A204.1 (cell line): ENCODE results near the gene TTLL11.

ENCODE experiments used
- FAIRE-seq: peaks from 2 replicates; lab custom pipeline; 2012; peaks lifted over from hg19 to GRCh38; lab: Jason Lieb, UNC

TTLL11 gene

GRCh38 chr9:121939643-121940042 is 153.5 kb downstream of the TTLL11 start:
- no peak for FAIRE-seq

DNA sequence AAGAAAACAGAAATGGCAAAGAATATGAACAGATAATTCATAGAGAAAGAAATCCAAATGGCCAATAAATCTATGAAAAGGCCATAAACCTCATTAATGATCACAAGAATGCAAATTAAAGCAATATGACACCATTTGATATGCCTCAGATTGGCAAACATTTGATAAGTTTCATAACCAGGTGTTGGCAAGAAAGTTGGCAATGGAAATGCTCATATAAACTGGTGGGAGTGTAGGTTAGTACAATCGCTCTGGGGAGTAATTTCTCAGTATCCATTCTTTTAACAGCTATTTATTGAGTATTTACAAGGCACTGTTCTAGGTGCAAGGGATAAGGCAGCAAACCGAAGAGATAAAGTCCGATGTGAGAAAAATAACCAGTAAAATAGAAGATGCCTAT is 154.5 kb downstream of the TTLL11 start:
- no peak for FAIRE-seq

DNA sequence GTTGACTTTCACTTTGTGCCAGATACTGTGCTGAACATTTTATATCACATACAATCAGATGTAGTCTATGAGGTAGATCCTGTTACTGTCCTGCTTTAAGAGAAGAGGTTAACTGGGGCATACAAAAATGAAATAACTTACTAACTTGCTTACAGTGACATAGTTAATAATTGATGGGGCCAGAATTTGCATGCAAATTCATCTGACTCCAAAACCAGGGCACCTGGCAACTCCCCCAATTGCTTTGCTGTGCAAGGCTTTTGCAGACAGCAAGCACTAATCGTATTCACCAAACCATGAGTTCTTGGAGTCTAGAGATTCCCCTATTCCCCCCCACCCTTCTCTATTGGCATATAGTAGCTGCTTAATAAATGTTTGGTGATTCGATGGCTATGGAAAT is 155.9 kb downstream of the TTLL11 start:
- FAIRE-seq: no peak

DNA sequence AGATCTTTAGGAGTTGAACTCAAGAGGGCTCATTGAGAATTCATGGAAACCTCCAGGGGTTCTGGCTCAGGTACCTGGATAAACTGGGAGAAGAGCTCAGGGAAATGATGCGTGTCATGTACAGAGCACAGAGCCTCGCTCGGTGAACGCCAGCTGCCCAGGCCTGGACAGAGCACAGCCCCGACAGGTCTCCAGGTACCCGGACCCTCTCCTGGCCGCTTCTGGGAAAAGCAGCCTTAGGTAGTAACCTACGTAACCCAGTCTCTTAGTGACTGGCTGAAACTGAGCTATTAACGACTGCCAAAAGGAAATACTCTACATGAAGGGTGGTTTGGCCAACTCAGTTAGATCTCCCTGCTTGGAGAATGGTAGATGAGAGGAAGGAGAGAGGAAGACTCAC is 157.4 kb downstream of the TTLL11 start:
- no peak for FAIRE-seq

GRCh38 chr9:121930956-121931355 is 162.2 kb downstream of the TTLL11 start:
- no peak for FAIRE-seq

DNA sequence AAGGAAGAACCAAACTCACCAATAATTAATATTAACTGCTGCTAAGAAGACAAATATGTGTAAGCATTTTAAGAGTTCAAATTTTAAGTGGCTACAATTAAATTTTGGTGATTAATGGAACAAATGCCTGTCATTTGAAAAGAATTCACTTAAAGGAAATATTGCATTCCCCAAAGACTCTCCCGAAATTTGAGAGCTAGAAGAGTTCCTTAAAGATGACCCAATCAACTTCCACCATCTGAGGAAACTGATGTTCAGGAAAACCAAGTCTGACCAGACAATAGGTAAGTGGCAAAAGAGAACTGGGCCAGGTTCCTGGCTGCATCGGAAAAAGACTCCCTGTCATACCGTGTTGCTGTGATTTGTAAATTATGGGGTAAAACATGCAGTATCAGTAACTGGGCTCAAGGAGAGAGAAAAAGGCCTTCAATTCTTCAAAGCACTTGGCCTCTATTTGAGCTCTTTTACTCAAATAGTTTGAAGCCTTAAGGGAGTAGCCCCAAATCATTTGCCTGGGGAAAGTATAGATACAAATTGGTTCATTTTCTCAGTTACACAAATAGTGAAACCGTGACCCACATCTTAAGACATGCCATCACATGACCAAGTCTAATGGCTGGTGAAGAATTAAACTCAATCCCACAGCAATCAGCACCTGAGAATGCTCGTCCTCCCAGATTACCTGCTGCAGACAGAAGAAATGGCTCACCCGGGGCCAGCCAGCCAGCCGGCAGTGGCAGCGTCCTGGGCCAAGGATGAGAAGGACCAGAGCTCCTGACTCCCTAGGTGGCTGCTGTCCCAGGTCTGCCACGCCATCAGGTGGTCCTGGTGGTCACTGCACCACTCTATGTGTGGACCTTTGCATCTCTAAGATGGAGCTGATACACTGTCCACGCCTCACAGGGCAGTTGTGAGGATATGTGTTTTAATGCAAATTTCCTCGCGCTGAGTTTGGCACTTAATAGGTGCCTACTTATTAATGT is 162.9 kb downstream of the TTLL11 start:
- FAIRE-seq: no peak

DNA sequence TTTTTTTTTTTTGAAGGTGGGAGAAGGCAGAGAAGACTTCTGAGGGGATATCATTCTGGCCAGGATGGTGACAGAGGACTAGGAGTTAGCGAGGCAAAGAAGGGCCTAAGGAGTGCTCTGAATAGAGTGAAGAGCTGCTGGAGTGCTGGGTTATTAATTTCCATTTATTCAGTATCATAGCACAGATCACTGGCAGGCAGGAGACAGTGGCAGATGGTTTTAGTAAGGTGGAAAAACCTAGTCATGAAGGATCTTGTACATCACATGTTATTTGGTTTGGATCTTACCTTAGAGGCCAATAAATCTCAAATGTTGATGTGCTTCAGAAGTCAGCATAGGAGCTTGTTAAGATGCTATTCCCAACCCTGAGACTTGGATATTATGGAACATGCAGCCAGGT is 165.5 kb downstream of the TTLL11 start:
- no peak for FAIRE-seq

DNA sequence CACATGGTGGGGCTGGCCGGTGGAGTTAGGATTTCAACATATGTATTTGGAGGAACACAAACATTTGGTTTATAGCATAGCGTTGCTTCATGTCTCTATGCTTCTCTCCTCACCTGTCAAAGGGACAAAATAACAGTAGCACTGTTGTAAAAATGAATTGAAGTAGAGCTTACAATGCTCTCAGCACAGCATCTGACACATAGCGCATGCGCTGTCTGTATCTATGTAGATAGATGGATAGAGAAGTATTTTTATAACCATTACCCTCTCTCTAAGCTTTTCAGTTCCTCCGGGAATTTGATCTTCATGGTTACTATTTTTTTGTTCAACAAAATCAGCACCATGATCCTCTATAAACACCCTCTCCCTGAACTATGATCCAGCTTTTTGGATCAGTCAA is 166.0 kb downstream of the TTLL11 start:
- FAIRE-seq: no peak

- FAIRE-seq: no peak
These were observed 166.7 kb downstream of the TTLL11 start for GRCh38 chr9:121926351-121926801.

- FAIRE-seq: no peak
These were observed 167.2 kb downstream of the TTLL11 start for GRCh38 chr9:121925935-121926334.

GRCh38 chr9:121924700-121925099 is 168.4 kb downstream of the TTLL11 start:
- FAIRE-seq: no peak

GRCh38 chr9:121921444-121921843 is 171.7 kb downstream of the TTLL11 start:
- FAIRE-seq: no peak

DNA sequence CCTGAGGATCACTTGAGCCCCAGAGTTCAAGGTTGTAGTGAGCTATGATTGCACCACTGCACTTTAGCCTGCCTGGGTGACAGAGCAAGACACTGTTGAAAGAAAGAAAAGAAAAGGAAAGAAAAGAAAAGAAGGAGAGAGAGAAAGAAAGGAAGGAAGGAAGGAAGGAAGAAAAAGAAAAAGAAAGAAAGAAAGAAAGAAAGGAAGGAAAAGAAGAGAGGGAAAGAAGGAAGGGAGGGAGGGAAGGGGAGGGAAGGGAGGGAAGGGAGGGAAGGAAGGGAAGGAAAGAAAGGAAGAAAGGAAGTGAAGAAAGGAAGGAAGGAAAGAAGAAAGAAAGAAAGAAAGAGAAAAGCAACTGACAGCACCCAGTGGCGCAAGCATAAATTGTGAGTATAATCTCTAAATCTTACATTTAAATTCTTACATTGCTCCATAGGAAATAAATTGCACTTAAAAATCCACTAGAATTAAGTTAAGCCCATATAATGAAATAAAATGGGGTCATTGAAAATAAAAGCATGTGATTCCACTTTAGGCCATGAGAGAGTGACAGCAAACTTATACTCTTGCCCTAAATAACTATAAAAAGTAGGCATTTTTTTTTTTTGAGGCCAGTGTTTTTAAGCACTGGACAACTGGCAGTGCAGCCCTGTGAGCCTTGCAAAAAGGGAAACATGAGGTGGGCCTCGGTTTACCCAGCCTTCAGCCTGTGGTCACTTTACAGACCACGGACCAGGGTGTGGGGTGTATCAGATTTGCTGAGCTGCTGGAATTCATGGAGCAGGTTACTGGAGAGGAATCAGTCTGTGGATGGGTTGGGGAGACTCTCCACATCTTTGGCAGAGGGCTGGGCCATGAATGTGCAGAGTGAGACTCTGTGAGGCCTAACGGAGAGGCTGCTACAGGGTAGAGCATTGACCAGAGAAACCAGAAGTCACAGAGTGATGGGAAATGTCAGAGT is 175.5 kb downstream of the TTLL11 start:
- no peak for FAIRE-seq

GRCh38 chr9:121915304-121915625 is 177.8 kb downstream of the TTLL11 start:
- FAIRE-seq: no peak

- FAIRE-seq: no peak
These were observed 178.4 kb downstream of the TTLL11 start for GRCh38 chr9:121914604-121915303.

- no peak for FAIRE-seq
These were observed 179.0 kb downstream of the TTLL11 start for GRCh38 chr9:121914017-121914595.

DNA sequence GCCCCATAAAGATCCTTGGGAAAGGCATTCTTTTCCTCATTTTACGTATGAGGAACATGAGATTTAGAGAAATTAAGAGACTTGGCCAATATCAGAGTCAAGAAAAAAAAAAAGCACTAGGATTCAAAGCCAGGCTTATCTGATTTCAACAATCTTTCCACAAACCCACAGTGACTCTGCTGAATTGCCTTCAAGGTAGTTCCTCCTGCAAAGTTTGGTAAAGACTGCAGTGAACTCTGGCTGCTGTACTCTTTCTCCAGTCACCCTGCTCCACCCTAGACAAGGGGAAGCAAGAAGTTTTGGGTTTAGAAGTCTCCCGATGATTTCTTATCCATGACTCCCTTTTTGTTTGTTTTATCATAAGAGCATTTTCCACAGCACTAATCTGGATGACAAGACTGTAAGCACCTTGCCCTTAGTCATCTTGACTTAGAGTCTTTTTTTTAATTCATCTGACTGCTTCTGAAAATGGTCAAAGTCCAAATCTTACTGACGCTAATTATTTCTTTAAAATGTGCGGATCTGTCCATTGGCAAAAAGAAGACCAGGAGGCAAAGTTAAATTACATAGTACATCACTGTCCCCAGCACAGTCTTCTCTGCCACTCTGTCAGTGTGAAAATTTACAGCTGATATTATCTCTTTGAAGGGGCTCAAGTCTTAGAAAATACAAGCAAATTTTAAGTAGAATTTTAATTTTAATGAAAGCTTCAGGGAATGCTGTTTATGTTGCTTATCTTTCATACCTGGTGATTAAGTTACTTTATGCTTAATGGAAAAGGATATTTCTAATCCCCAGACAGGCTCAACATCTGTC is 180.1 kb downstream of the TTLL11 start:
- no peak for FAIRE-seq

DNA sequence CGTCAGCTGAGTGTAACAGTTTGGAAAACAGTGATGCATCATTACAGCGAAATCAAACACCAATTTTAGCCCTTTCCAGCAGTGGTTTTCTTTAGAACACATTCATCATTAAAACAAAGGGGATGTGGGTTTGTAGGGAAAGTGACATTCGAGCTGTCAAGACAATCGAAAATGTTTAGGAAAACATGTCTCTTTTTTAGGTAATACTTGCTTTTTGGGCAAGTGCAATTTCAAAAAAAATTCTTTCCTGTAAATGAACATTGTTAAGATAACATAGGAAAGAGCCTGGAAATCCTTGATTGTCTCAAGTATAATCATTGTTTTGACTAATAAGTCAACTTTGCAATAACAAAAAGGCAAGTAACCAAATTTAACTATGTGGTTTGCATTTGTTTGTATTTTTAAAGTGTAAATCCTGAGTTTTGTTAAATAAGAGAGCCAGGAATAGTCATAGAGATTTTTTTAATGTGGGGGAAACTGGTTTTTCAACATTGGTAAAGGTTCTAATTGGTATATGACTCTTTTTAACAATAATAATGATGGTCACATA is 182.5 kb downstream of the TTLL11 start:
- FAIRE-seq: no peak

- FAIRE-seq: no peak
These were observed 184.0 kb downstream of the TTLL11 start for GRCh38 chr9:121909111-121909510.

DNA sequence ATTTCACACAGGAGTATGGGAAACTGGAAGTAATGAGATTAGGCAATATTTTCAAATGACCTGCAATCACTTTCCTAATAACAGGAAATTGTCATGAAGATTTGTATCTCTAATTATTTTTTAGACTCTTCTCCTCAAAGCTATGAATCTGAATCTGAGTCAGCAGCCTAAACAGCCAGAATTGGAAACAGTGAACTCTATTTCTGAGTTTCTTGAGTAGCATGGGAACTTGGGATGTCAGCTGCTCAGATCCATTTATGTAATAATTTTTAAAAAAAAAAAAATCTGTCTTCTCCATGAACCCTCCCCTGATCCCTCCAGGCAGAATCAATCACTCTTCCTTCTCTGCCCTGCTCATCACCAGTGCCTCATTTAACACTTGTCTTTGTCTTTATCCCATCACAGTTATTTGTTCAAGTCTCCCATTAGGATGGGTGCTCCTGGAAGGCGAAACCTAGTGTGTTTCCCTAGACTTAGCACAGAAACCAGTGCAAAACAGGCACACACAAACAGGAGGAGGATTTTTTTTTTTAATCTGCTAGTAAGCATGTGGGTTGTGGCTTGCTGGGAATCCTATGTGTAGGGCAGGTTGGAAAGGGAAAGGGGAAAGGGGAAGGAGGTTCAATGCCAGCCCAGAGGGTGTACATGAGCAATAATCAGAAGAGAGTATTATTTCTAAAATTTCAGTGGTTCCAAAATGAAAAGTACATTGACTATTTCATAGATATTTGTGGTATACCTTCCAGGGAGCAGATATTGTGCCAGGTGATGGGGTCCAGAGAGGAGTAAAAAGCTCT is 186.8 kb downstream of the TTLL11 start:
- no peak for FAIRE-seq
